GM12892 (cell line): Measurements from ENCODE around the gene RNF10.

Source experiments
- POLR2A ChIP-seq: IDR thresholded peaks from 2 replicates; pipeline ENCODE4 v1.6.1; 2011; ENCODE audit warnings: low read depth, low read length, control low read depth
- TAF1 ChIP-seq: IDR thresholded peaks from 2 replicates; pipeline ENCODE4 v1.6.1; 2011; ENCODE audit warnings: low read depth, mild to moderate bottlenecking, control low read depth, low read length, borderline replicate concordance

- no peak for TF ChIP-seq POLR2A
- no peak for TF ChIP-seq TAF1
These were observed 33.6 kb upstream of the RNF10 start for GRCh38 chr12:120500581-120500980.
